Adrenal gland (tissue), 12 donors: ENCODE measurements around the gene LPCAT1. TPM values are rescaled to one million over a fixed set of nuclear protein-coding genes. Genes with fewer than 3 reads are reported as not detected.
A peak's percentile ranks its signal among the peaks of the same experiment; 100 is the strongest.

Experiments used
- DNase-seq, 7 donors: peaks; one replicate each; pipeline ENCODE4 v3.0.0-alpha.2; 2019 to 2020
- H3K27ac ChIP-seq, 5 donors: fragments of 200-600 bp; sonication (generic) in 4 of 5; 1 replicate in 3 of 5; 2 replicates in 2 of 5; pipeline versions ENCODE4 v1.5.1 to v1.8.0; 2016 to 2020; ENCODE audit warnings: mild to moderate bottlenecking in 1 of 5
- H3K27me3 ChIP-seq: fragments of 200-600 bp; 2 replicates; pipeline ENCODE4 v1.8.0; 2021
- H3K36me3 ChIP-seq, 2 donors: fragments of 200-600 bp; replicated peaks in 1 of 2; 1 replicate in 1 of 2; 2 replicates in 1 of 2; pipeline versions ENCODE4 v1.5.1 to v1.8.0; 2018 to 2022
- H3K4me1 ChIP-seq, 2 donors: fragments of 200-600 bp; replicated peaks in 1 of 2; 1 replicate in 1 of 2; 2 replicates in 1 of 2; pipeline versions ENCODE4 v1.5.1 to v1.8.0; 2018 to 2021
- H3K4me3 ChIP-seq, 4 donors: fragments of 200-600 bp; sonication (generic) in 3 of 4; one replicate each; pipeline ENCODE4 v1.5.1; 2016 to 2018
- H3K9me3 ChIP-seq, 3 donors: fragments of 200-600 bp; sonication (generic) in 1 of 3; replicated peaks in 1 of 3; 1 replicate in 2 of 3; 2 replicates in 1 of 3; pipeline versions ENCODE4 v1.5.1 to v1.8.0; 2016 to 2021
- CTCF ChIP-seq, 6 experiments: fragments of 450-650 bp in 4 of 6; fragments of 200-600 bp in 2 of 6; sonication (generic) in 1 of 6; IDR thresholded peaks; 1 replicate in 5 of 6; 2 replicates in 1 of 6; pipeline versions ENCODE4 v1.5.1 to v1.8.0; 2016 to 2021; ENCODE audit warnings: antibody characterized with exemption in 6 of 6, mild to moderate bottlenecking in 2 of 6, moderate library complexity in 1 of 6
- POLR2A ChIP-seq, 2 donors: fragments of 450-650 bp; IDR thresholded peaks; one replicate each; pipeline ENCODE4 v1.6.1; 2017; ENCODE audit warnings: antibody characterized with exemption in 2 of 2, mild to moderate bottlenecking in 2 of 2, moderate library complexity in 1 of 2
- WGBS, 4 donors: extraction: QIAGEN DNeasy Blood & Tissue Kit in 2 of 4; methylation state at CpG; one replicate each; pipeline versions ENCODE4 v1.1.5 to v1.1.7; 2013 to 2017; 5-methylcytosine and 5-hydroxymethylcytosine counted together
- intact Hi-C, 2 donors: fragments of 100-400 bp; cut with DNase I; formaldehyde crosslinking; loops; one replicate each; pipeline versions ENCODE4 v1.14.1 to v1.15.0; 2022 to 2023
- polyA plus RNA-seq, 3 donors: library from polyadenylated mRNA; stranded (reverse); fragments of 200-250 nt in 2 of 3; fragments of 350-450 nt in 1 of 3; fragmentation: Illumina TruSeq in 1 of 3; extraction: RNeasy Lipid Tissue Mini Kit (QIAGEN cat#74804) in 1 of 3; gene quantifications; one replicate each; pipeline ENCODE4 v1.2.3, GENCODE V29; 2013 to 2014
- total RNA-seq, 9 donors: library from RNA; depleted of rRNA in 4 of 9; stranded (reverse); fragments of >200 nt in 4 of 9; fragments of 120-200 nt in 1 of 9; fragmentation: NEBNext Ultra II Directional in 1 of 9; extraction: Animal tissue kit (Norgen Biotek cat#: 25700) in 1 of 9; gene quantifications; one replicate each; pipeline versions ENCODE4 v1.1.0 to v1.2.4, GENCODE V29; 2013 to 2023
- donor health status: healthy with polysubstance abuse.
- donor health status: Bipolar disorder and iron deficiency.
- donor health status: DM: yes; HTN: yes; CAD: no.
- donor health status: DM: no; HTN: no; CAD: no.
- donor health status: DM: no; HTN: no; CAD: no.
- donor health status: DM: yes; HTN: yes; CAD: no.

Gene LPCAT1
- total and polyA plus RNA-seq, 12 donors, result 23.2 to 59.1 (median 42.6) TPM

DNA sequence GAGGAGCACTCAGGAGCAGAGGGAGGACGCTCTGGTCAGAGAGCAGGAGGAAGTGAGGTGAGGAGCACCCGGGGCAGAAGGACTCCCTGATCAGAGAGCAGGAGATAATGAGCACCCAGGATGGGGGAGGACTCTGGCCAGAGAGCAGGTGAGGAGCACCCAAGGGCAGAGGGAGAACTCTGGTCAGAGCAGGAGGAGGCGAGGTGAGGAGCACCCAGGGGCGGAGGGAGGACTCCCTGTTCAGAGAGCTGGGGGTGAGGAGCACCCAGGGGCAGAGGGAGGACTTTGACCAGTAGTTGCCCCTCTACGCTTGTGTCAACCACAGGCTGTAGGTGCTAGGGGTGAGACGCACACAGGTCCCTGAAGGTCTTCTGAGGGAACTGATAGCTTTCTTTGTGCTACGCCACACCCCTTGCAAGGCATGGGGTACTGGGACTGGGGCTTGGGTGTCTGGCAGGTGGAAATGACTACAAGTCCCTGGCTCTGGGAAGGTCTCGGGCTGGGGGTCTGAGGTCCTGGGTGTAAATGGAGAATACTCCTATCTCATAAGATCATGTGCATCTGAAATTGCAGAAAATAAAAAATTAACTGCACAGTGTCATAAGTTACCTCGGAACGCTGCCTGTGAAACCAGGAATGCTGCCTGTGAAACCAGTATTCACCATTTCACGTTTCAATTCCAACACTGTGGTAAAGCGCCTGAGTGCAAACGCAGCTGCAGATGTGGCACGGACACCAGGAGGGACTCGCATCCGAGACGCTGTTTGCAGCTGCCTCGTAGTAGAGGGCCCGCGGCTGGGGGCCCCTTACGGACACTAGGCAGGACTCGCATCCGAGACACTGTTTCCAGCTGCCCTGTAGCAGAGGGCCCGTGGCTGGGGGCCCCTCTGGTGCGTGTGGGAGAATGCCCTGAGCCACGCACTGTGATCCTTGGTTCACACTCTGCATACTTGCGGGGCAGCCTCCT, 51.5 kb downstream of the LPCAT1 start:
- no peaks in the 10 kb centered on the region for H3K27me3 ChIP-seq
- intact Hi-C loops, result no loop called here
- H3K9me3 ChIP-seq, result no peaks in the 10 kb centered on the region
- WGBS, 4 donors, result 93 to 96% (median 94%) methylated on average over 25 to 27 of the region's 27 CpGs
- DNase-seq, result no peak
- TF ChIP-seq POLR2A (IDR thresholded peaks at IDR 0.05), result no peak
- TF ChIP-seq CTCF (IDR thresholded peaks at IDR 0.05), result no peak
- H3K36me3 ChIP-seq, result peaks cover 0 to 16% of the 10 kb centered on the region in 2 donors
- H3K27ac ChIP-seq, result no peak overlapping the region
- H3K4me1 ChIP-seq, result no peaks in the 10 kb centered on the region
- no peak overlapping the region for H3K4me3 ChIP-seq

DNA sequence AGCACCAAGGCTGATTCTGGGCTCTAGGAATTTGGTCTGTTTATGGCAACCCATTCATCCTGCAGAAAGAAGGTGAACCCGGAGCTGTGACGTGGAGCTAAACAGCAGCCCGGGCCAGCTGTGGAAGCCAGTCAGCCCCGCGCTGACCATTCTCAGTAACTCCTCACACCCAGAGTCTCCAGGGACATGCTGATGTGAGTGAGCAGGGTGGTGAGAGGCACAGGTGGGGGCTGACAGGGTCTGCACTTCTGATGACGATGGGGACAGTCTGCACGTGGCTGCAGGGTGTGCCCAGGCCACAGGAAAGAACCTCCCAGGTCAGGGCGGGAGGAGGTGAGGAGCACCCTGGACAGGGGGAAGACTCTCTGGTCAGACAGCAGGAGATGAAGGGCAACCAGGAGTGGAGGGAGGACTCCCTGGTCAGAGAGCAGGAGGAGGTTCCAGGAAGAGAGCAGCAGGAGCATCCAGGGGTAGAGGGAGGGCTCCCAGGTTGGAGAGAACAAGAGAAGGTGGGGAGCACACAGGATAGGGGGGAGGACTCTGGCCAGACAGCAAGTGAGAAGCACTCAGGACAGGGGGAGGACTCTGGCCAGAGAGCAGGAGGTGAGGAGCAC, 52.4 kb downstream of the LPCAT1 start:
- no peak overlapping the region for H3K4me3 ChIP-seq
- DNase-seq, result no peak
- no peaks in the 10 kb centered on the region for H3K9me3 ChIP-seq
- peaks cover 0 to 19% of the 10 kb centered on the region in 2 donors for H3K36me3 ChIP-seq
- no peaks in the 10 kb centered on the region for H3K27me3 ChIP-seq
- H3K4me1 ChIP-seq, result no peaks in the 10 kb centered on the region
- TF ChIP-seq CTCF (IDR thresholded peaks at IDR 0.05) (no peak), POLR2A (IDR thresholded peaks at IDR 0.05) (no peak)
- no peak overlapping the region for H3K27ac ChIP-seq
- WGBS, 4 donors, result 87 to 96% (median 94%) methylated on average over 8 of the region's 8 CpGs
- intact Hi-C loops, result no loop called here

DNA sequence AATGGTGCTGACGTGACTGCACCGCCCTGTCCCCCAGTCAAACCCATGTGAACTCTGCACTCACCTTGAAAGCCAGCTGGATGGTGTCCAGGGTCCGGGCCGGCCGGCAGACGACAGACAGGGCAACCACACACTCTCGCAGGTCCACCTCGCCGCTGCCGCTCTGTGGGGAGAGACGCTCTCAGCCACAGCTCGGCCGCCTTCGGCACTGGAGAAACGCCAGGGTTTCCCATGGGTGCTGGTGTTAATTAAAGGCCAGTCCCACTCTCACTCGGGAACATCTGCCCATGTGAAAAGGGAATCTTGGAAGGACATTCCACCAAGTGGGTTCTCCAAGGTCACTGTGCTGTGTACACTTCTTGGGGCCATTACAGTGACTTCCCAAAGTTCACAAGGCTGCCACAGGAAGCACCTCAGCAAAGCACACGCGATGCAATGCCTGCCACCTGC, 53.0 kb downstream of the LPCAT1 start:
- H3K4me1 ChIP-seq, result no peaks in the 10 kb centered on the region
- intact Hi-C loops, result no loop called here
- peaks cover 0 to 24% of the 10 kb centered on the region in 2 donors for H3K36me3 ChIP-seq
- TF ChIP-seq CTCF (IDR thresholded peaks at IDR 0.05), result no peak
- no peak for TF ChIP-seq POLR2A (IDR thresholded peaks at IDR 0.05)
- DNase-seq, result peak in 4 of 7 donors; percentile 42 to 54 (median 50)
- no peaks in the 10 kb centered on the region for H3K27me3 ChIP-seq
- WGBS, 4 donors, result 65 to 74% (median 67%) methylated on average over 8 to 18 of the region's 18 CpGs
- no peaks in the 10 kb centered on the region for H3K9me3 ChIP-seq
- H3K27ac ChIP-seq, result peak overlapping the region in 1 of 5 donors; percentile 73
- no peak overlapping the region for H3K4me3 ChIP-seq
